Suprapubic skin (tissue), 4 donors: Measurements from ENCODE around the gene MAP2K7.

Source experiments
- EP300 ChIP-seq: sonication (generic); formaldehyde crosslinking; IDR thresholded peaks from one replicate; pipeline ENCODE4 v1.6.1; 2017; ENCODE audit warnings: antibody characterized with exemption
- POLR2A ChIP-seq, 2 donors: fragments of 450-650 bp; IDR thresholded peaks; one replicate each; pipeline ENCODE4 v1.6.1; 2017; ENCODE audit warnings: antibody characterized with exemption in 2 of 2, mild to moderate bottlenecking in 2 of 2, moderate library complexity in 2 of 2
- POLR2AphosphoS5 ChIP-seq, 3 donors: sonication (generic); formaldehyde crosslinking; IDR thresholded peaks; one replicate each; pipeline ENCODE4 v1.6.1; 2017; ENCODE audit warnings: antibody characterized with exemption in 3 of 3
- TF ChIP-seq, protein P1 (sequence below), 2 donors: fragments of 200-600 bp in 1 of 2; fragments of 450-650 bp in 1 of 2; sonication (generic) in 1 of 2; IDR thresholded peaks; one replicate each; pipeline ENCODE4 v1.5.1; 2016 to 2019; ENCODE audit warnings: antibody characterized with exemption in 2 of 2, mild to moderate bottlenecking in 1 of 2, moderate library complexity in 1 of 2

DNA sequence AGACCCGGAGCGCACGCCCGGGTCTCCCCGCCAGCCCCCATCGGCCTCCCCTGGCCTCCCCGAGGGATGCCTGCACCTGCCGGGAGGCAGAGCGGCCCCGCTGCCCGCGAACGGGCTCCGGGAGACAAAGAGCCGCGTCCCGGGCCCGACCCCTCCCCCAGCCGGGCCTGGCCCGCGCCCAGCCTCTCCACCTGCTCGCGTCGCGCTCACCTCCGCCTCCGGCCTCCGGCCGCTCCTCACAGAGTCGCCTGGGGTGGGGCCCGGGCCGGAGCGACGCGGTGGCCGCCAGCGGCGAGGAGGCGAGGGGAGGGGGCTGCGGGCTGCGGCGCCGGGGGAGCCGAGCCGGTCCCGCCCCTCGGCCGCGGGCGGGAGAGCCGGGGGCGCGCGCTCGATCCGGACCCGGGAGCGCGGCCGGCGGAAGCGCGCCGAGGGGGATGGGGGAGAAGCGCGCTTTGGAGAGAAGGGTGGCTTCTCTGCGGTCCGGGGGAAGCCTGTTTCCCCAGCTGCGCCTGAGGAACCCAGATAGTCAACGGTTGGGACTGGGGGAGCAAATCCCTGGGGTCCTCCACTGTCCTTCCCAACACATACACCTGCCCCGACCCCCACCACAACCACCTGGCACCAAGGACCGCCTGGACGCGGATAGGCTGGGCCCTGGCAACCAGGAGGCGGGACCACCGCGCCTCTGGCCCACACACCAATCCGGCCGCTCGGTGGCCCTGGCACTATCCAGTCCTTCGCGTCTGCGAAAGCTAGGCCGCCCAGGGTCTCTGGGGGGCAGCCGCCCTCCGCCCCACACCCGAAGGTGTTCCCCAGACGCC, 29.4 kb upstream of the MAP2K7 start, which contains the start of gene PRR36:
- TF ChIP-seq, protein P1, sequence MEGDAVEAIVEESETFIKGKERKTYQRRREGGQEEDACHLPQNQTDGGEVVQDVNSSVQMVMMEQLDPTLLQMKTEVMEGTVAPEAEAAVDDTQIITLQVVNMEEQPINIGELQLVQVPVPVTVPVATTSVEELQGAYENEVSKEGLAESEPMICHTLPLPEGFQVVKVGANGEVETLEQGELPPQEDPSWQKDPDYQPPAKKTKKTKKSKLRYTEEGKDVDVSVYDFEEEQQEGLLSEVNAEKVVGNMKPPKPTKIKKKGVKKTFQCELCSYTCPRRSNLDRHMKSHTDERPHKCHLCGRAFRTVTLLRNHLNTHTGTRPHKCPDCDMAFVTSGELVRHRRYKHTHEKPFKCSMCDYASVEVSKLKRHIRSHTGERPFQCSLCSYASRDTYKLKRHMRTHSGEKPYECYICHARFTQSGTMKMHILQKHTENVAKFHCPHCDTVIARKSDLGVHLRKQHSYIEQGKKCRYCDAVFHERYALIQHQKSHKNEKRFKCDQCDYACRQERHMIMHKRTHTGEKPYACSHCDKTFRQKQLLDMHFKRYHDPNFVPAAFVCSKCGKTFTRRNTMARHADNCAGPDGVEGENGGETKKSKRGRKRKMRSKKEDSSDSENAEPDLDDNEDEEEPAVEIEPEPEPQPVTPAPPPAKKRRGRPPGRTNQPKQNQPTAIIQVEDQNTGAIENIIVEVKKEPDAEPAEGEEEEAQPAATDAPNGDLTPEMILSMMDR (IDR thresholded peaks at IDR 0.05) = no peak
- TF ChIP-seq POLR2A (IDR thresholded peaks at IDR 0.05) (no peak), EP300 (no peak), POLR2AphosphoS5 (IDR thresholded peaks at IDR 0.05) (no peak)
